ENCODE data around the gene CLCN7.

Gene CLCN7

DNA sequence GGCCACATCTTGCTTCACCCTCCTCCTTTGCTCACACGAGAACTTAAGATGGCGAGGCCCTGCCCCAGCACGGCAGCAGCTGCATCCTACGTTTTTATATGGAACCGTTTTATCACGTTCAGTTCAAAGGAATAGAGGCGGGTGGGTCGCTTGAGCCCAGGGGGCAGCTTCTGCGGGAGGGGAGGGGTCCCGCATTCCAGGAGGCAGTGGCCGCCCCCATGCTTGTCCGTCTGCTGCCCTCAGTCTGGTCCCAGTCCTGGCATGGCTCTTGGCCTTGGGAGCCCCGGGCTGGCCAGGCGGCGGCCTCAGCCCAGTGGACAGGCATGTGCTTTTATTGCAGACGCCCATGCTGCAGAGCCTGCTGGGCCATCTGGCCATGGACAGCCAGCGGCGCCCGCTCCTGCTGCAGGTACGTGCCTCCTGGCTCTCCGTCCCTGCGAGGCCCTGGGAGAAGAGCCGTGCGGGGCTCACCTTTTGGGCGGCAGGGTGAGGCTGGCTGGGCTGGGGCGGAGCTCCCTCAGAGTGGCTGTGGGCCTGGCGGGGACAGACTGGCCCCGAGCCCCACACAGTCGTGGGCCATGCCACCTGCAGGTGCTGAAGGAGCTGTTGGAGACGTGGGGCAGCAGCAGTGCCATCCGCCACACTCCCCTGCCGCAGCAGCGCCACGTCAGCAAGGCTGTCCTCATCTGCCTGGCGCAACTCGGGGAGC, 25.1 kb upstream of the CLCN7 start:
- peaks cover 27% of the 10 kb centered on the region for H3K36me3 Mint-ChIP-seq (ENCODE audit: low read depth)
- no peaks in the 10 kb centered on the region for H3K9me3 Mint-ChIP-seq
- H3K4me1 Mint-ChIP-seq, result peaks cover 2% of the 10 kb centered on the region
- no peaks in the 10 kb centered on the region for H3K27me3 Mint-ChIP-seq (ENCODE audit: low read depth)
- no peak overlapping the region for H3K27ac Mint-ChIP-seq
- TF ChIP-seq, protein P1, sequence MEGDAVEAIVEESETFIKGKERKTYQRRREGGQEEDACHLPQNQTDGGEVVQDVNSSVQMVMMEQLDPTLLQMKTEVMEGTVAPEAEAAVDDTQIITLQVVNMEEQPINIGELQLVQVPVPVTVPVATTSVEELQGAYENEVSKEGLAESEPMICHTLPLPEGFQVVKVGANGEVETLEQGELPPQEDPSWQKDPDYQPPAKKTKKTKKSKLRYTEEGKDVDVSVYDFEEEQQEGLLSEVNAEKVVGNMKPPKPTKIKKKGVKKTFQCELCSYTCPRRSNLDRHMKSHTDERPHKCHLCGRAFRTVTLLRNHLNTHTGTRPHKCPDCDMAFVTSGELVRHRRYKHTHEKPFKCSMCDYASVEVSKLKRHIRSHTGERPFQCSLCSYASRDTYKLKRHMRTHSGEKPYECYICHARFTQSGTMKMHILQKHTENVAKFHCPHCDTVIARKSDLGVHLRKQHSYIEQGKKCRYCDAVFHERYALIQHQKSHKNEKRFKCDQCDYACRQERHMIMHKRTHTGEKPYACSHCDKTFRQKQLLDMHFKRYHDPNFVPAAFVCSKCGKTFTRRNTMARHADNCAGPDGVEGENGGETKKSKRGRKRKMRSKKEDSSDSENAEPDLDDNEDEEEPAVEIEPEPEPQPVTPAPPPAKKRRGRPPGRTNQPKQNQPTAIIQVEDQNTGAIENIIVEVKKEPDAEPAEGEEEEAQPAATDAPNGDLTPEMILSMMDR (IDR thresholded peaks at IDR 0.05; ENCODE audit: unreplicated experiment in 3 of 3), result no peak
- no peak overlapping the region for H3K4me3 Mint-ChIP-seq

DNA sequence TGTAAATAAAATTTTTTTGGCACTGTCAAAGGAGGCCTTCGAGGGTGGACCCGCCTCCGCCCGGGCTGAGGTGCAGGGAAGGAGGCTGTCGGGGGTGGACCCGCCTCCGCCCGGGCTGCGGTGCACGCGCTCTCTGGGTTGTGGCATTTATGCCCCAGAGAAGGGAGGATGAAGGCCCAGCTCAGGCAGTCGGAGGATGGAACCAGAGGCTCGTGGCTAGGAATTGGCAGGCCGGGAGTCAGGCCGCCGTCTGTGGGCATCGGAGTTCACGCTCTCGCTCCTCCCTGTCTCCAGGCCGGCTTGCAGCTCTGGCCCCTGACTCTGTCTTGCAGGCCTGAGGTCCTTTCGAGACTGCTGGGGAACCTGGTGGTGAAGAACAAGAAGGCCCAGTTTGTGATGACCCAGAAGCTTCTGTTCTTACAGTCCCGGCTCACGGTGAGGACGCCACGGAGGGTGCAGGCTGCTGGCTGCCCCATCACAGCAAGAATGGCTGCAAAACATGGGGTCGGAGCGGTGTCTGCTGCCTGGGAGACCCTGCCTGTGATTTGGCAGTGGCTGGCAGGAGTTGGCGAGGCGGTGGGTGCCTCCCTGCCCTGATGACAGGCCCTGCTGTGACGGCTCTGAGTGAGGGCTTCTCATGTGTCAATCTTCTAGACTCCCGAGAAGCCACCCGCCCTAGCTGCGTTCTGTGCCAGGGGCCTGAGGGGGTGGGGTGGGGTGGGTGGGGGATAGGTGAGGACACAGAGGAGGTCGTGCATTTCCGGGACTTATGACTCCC, 24.3 kb upstream of the CLCN7 start:
- no peak overlapping the region for H3K4me3 Mint-ChIP-seq
- peaks cover 27% of the 10 kb centered on the region for H3K36me3 Mint-ChIP-seq (ENCODE audit: low read depth)
- no peaks in the 10 kb centered on the region for H3K9me3 Mint-ChIP-seq
- TF ChIP-seq, protein P1 (IDR thresholded peaks at IDR 0.05; ENCODE audit: unreplicated experiment in 3 of 3), result no peak
- H3K27ac Mint-ChIP-seq, result no peak overlapping the region
- peaks cover 10% of the 10 kb centered on the region for H3K4me1 Mint-ChIP-seq
- no peaks in the 10 kb centered on the region for H3K27me3 Mint-ChIP-seq (ENCODE audit: low read depth)

DNA sequence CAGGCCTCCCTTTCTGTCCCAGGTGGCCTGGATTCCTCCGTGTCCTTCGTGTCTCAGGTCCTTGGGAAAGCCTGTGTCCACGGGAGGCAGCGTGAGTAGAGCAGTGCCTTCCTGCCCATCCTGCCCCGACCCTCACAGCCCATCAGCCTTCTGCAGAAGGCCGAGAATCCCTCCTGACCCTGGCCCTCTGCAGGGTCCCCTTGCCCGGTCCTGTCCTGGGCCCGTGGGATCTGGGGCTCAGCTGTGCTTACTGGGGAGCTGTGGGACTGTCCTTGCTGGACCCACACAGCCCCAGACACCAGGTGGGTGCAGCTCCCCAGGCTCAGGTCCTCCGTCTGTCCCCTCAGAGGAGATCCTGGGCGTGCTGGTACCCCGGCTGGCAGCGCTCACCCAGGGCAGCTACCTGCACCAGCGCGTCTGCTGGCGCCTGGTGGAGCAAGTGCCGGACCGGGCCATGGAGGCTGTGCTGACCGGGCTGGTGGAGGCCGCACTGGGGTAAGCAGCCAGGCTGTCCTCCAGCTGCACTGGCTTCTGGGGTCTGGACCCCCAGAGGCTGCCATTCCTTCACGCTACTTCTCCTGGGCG, 22.3 kb upstream of the CLCN7 start:
- Mint-ChIP-seq H3K27ac (no peak overlapping the region), H3K4me1 (peaks cover 16% of the 10 kb centered on the region), H3K9me3 (no peaks in the 10 kb centered on the region), H3K36me3 (ENCODE audit: low read depth) (peaks cover 16% of the 10 kb centered on the region), H3K27me3 (ENCODE audit: low read depth) (peaks cover 4% of the 10 kb centered on the region), H3K4me3 (peak overlapping the region; percentile 48 to 55 (median 54))
- TF ChIP-seq, protein P1 (IDR thresholded peaks at IDR 0.05; ENCODE audit: unreplicated experiment in 3 of 3), result no peak

DNA sequence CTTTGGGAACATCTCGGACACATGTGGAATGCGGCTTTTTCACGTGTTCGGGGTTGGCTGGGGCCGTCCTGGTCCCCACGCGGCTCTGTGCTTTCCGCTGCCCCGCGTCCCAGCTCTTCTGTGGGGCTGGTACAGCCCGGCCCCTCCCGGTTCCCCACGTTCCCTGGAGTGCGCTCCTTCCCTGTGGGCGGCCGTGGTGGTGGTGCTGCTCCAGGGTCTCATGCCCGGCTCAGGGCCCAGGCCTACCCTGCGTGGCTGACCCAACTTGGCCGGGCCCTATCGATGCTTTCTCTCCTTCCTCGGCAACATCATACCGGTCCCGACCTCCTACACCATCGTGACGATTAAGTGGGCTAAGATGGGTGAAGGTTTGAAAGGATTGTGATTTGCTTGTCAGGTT, 21.6 kb upstream of the CLCN7 start:
- TF ChIP-seq, protein P1 (IDR thresholded peaks at IDR 0.05; ENCODE audit: unreplicated experiment in 3 of 3), result no peak
- peak overlapping the region; percentile 48 to 55 (median 54) for H3K4me3 Mint-ChIP-seq

DNA sequence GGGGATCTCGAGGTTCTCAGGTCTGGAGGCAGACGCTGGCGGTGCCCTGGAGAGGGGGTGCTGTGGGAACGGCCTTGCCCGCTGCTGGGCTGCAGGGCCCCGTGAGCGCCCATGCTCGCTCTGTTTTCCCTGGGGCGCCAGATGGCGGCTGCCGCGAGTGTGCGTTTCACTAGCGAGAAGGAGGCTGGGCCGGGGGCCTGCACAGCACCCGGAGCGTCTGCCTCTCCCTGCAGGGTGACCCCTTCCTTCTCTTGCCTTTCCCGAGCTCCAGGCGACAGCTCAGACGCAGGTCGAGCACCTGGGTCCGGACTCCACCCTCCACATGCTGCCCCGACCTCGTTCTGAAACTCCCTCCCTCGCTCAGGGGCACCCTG, 21.0 kb upstream of the CLCN7 start:
- Mint-ChIP-seq H3K4me3 (peak overlapping the region in 1 of 3 experiments; percentile 40), H3K9me3 (no peaks in the 10 kb centered on the region), H3K27ac (no peak overlapping the region), H3K36me3 (ENCODE audit: low read depth) (peaks cover 10% of the 10 kb centered on the region), H3K4me1 (peaks cover 16% of the 10 kb centered on the region), H3K27me3 (ENCODE audit: low read depth) (peaks cover 4% of the 10 kb centered on the region)
- TF ChIP-seq, protein P1 (IDR thresholded peaks at IDR 0.05; ENCODE audit: unreplicated experiment in 3 of 3), result no peak

More for the DNA sequence above, 21.6 kb upstream of the CLCN7 start:
- H3K4me1 Mint-ChIP-seq, result peaks cover 16% of the 10 kb centered on the region
- H3K27me3 Mint-ChIP-seq (ENCODE audit: low read depth), result peaks cover 4% of the 10 kb centered on the region
- no peak overlapping the region for H3K27ac Mint-ChIP-seq
- no peaks in the 10 kb centered on the region for H3K9me3 Mint-ChIP-seq
- H3K36me3 Mint-ChIP-seq (ENCODE audit: low read depth), result peaks cover 11% of the 10 kb centered on the region

Data from nephron (organoid).